Osteocyte (in vitro differentiated cells): ENCODE data around the gene ZNF48. TPM values are rescaled to one million over a fixed set of nuclear protein-coding genes. Genes with fewer than 3 reads are reported as not detected.

Source experiments
- DNase-seq: peaks from one replicate; pipeline ENCODE4 v3.0.0; 2021; ENCODE audit warnings: mixed read lengths; ENCODE audit not compliant: unreplicated experiment; ENCODE audit errors: extremely low spot score
- H3K27ac Mint-ChIP-seq: one replicate; pipeline ENCODE4 v1.8.0; 2021; ENCODE audit warnings: mild to moderate bottlenecking, mixed read lengths; ENCODE audit not compliant: unreplicated experiment
- H3K27me3 Mint-ChIP-seq: one replicate; pipeline ENCODE4 v1.8.0; 2021; ENCODE audit warnings: mixed read lengths; ENCODE audit not compliant: unreplicated experiment
- H3K36me3 Mint-ChIP-seq: one replicate; pipeline ENCODE4 v1.8.0; 2021; ENCODE audit warnings: mixed read lengths; ENCODE audit not compliant: unreplicated experiment
- H3K4me1 Mint-ChIP-seq: one replicate; pipeline ENCODE4 v1.8.0; 2021; ENCODE audit warnings: mixed read lengths; ENCODE audit not compliant: unreplicated experiment
- H3K4me3 Mint-ChIP-seq: one replicate; pipeline ENCODE4 v1.8.0; 2021; ENCODE audit warnings: mild to moderate bottlenecking, moderate library complexity, mixed read lengths; ENCODE audit not compliant: unreplicated experiment
- H3K9me3 Mint-ChIP-seq: one replicate; pipeline ENCODE4 v1.8.0; 2021; ENCODE audit warnings: mixed read lengths; ENCODE audit not compliant: unreplicated experiment
- CTCF ChIP-seq: fragments of 200-600 bp; sonication (generic); IDR thresholded peaks from 2 replicates; pipeline ENCODE4 v1.5.0; 2021; ENCODE audit warnings: antibody characterized with exemption, mild to moderate bottlenecking, moderate library complexity
- total RNA-seq: library from RNA; stranded (reverse); gene quantifications from 2 replicates; pipeline ENCODE4 v1.2.1, GENCODE V29; 2021

Gene ZNF48
- total RNA-seq, 1 donor from 2014 or later: 13.2 TPM

- no peak for DNase-seq
- Mint-ChIP-seq H3K36me3 (peaks cover 17% of the 10 kb centered on the region), H3K9me3 (peaks cover 4% of the 10 kb centered on the region), H3K4me3 (no peak overlapping the region), H3K27ac (no peak overlapping the region), H3K4me1 (peaks cover 20% of the 10 kb centered on the region), H3K27me3 (peaks cover 5% of the 10 kb centered on the region)
- no peak for TF ChIP-seq CTCF
Observed at GRCh38 chr16:30447512-30448226, 52.4 kb downstream of the ZNF48 start.

DNA sequence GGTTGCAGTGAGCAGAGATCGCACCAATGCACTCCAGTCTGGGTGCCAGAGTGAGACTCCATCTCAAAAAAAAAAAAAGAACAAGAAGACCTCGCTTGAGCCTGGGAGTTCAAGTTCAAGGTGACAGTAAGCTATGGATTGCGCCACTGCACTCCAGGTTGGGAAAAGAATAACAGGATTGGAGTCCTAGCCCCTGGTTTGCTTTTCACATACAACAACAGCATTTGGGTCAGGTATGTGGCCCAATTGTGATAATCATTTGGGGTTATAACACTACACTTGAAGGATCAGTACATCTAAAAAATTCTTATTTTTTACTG is 53.9 kb downstream of the ZNF48 start:
- Mint-ChIP-seq H3K4me3 (no peak overlapping the region), H3K27ac (no peak overlapping the region), H3K9me3 (no peaks in the 10 kb centered on the region), H3K36me3 (peaks cover 4% of the 10 kb centered on the region), H3K4me1 (peaks cover 11% of the 10 kb centered on the region), H3K27me3 (peaks cover 11% of the 10 kb centered on the region)
- no peak for TF ChIP-seq CTCF
- no peak for DNase-seq

Other genes starting within 250 kb of the ZNF48 start
- gene CORO1A, start 211.8 kb upstream of the ZNF48 start, total RNA-seq: 0.97 and 3.2 TPM in 2 replicates
- gene BOLA2B, start 201.8 kb upstream of the ZNF48 start, total RNA-seq: 64.5 and 73.2 TPM in 2 replicates
- gene SLX1A, start 201.5 kb upstream of the ZNF48 start, total RNA-seq: 20.0 and 34.1 TPM in 2 replicates
- 14.9 and 16.3 TPM in 2 replicates for gene SULT1A3, start 196.2 kb upstream of the ZNF48 start, total RNA-seq
- 10.0 and 22.9 TPM in 2 replicates for gene NPIPB13, start 146.9 kb upstream of the ZNF48 start, total RNA-seq
- 65.1 and 67.4 TPM in 2 replicates for gene CD2BP2, start 40.1 kb upstream of the ZNF48 start, total RNA-seq
- 47.0 and 49.0 TPM in 2 replicates for gene TBC1D10B, start 24.9 kb upstream of the ZNF48 start, total RNA-seq
- gene MYL11, start 20.6 kb upstream of the ZNF48 start, total RNA-seq: not detected in 2 replicates
- 1.5 and 2.0 TPM in 2 replicates for gene SEPTIN1, start 12.9 kb upstream of the ZNF48 start, total RNA-seq
- gene ZNF771, start 12.2 kb downstream of the ZNF48 start, total RNA-seq: 12.6 and 12.7 TPM in 2 replicates
- 26.8 and 30.3 TPM in 2 replicates for gene DCTPP1, start 34.6 kb downstream of the ZNF48 start, total RNA-seq
- gene SEPHS2, start 50.5 kb downstream of the ZNF48 start, total RNA-seq: 41.2 and 42.5 TPM in 2 replicates
- not detected in 2 replicates for gene ITGAL, start 77.3 kb downstream of the ZNF48 start, total RNA-seq
- gene ZNF768, start 131.1 kb downstream of the ZNF48 start, total RNA-seq: 36.4 and 37.1 TPM in 2 replicates
- 4.3 and 4.8 TPM in 2 replicates for gene ZNF747, start 139.4 kb downstream of the ZNF48 start, total RNA-seq
- 10.1 and 12.1 TPM in 2 replicates for gene ZNF764, start 163.0 kb downstream of the ZNF48 start, total RNA-seq
- 10.9 and 11.3 TPM in 2 replicates for gene ZNF688, start 176.3 kb downstream of the ZNF48 start, total RNA-seq
- gene ZNF785, start 190.3 kb downstream of the ZNF48 start, total RNA-seq: 14.8 and 19.8 TPM in 2 replicates
- gene ZNF689, start 215.0 kb downstream of the ZNF48 start, total RNA-seq: 8.8 and 9.1 TPM in 2 replicates